Common myeloid progenitor, CD34-positive (primary cell): ENCODE data around the gene ITGA5.
"Not testable (repeated sequence)": the region's sequence is repeated elsewhere in the genome, so short reads cannot be mapped to it uniquely, and the experiment has no call there.

Experiments
- CTCF ChIA-PET: fragments of 350-600 bp; sonication (Branson Sonifier 250); formaldehyde crosslinking; loops from one replicate; lab custom pipeline; 2021; ENCODE audit warnings: antibody characterized with exemption; lab: Charles Lee
- POLR2A ChIA-PET: fragments of 350-600 bp; sonication (Branson Sonifier 250); formaldehyde crosslinking; loops from one replicate; lab custom pipeline; 2021; ENCODE audit warnings: antibody characterized with exemption; lab: Charles Lee
- DNase-seq, 3 donors: peaks; one replicate each; pipeline versions ENCODE4 v3.0.0 to v3.0.0-alpha.2; 2013
- H3K27ac ChIP-seq, 2 experiments: 1 replicate in 1 of 2; 2 replicates in 1 of 2; pipeline ENCODE4 v1.7.0; 2013; ENCODE audit warnings: inconsistent platforms in 2 of 2, low read length in 2 of 2, mild to moderate bottlenecking in 2 of 2, low read depth in 1 of 2, moderate library complexity in 1 of 2; ENCODE audit not compliant: severe bottlenecking in 2 of 2, insufficient read depth in 1 of 2, poor library complexity in 1 of 2
- H3K27me3 ChIP-seq, 5 experiments: replicated peaks in 2 of 5; 1 replicate in 3 of 5; 2 replicates in 2 of 5; pipeline versions ENCODE4 v1.6.1 to v1.7.0; 2013; ENCODE audit warnings: low read length in 4 of 5, mild to moderate bottlenecking in 2 of 5, moderate library complexity in 2 of 5, inconsistent platforms in 1 of 5; ENCODE audit not compliant: insufficient read depth in 5 of 5, control insufficient read depth in 4 of 5
- H3K36me3 ChIP-seq, 4 experiments: 1 replicate in 2 of 4; 2 replicates in 2 of 4; pipeline versions ENCODE4 v1.6.1 to v1.7.0; 2013; ENCODE audit warnings: low read length in 3 of 4, control low read depth in 1 of 4, mild to moderate bottlenecking in 1 of 4; ENCODE audit not compliant: control insufficient read depth in 4 of 4, insufficient read depth in 4 of 4
- H3K4me1 ChIP-seq, 4 experiments: 1 replicate in 3 of 4; 2 replicates in 1 of 4; pipeline versions ENCODE4 v1.6.1 to v1.7.1; 2013; ENCODE audit warnings: low read length in 3 of 4, mild to moderate bottlenecking in 3 of 4, control low read depth in 1 of 4, inconsistent platforms in 1 of 4, moderate library complexity in 1 of 4; ENCODE audit not compliant: control insufficient read depth in 4 of 4, insufficient read depth in 4 of 4; ENCODE audit errors: control extremely low read depth in 1 of 4
- H3K4me3 ChIP-seq, 7 experiments: 1 replicate in 4 of 7; 2 replicates in 3 of 7; pipeline versions ENCODE4 v1.5.1 to v1.7.0; 2013; ENCODE audit warnings: mild to moderate bottlenecking in 7 of 7, low read length in 6 of 7, moderate library complexity in 6 of 7, inconsistent platforms in 2 of 7, low read depth in 2 of 7, control low read depth in 1 of 7; ENCODE audit not compliant: insufficient read depth in 4 of 7, control insufficient read depth in 1 of 7; ENCODE audit errors: extremely low read depth in 1 of 7
- H3K9me3 ChIP-seq, 5 experiments: 1 replicate in 4 of 5; 2 replicates in 1 of 5; pipeline versions ENCODE4 v1.6.1 to v1.7.1; 2013; ENCODE audit warnings: low read length in 4 of 5, mild to moderate bottlenecking in 2 of 5, inconsistent platforms in 1 of 5, low read depth in 1 of 5, moderate library complexity in 1 of 5; ENCODE audit not compliant: control insufficient read depth in 4 of 5, insufficient read depth in 2 of 5; ENCODE audit errors: control extremely low read depth in 1 of 5
- WGBS: methylation state at CpG from one replicate; pipeline ENCODE4 v1.1.5; 2013; ENCODE audit not compliant: insufficient coverage; 5-methylcytosine and 5-hydroxymethylcytosine counted together

Gene ITGA5

GRCh38 chr12:54355104-54355815, 63.8 kb downstream of the ITGA5 start:
- POLR2A ChIA-PET: interaction anchor here (1.2 kb wide), 1 partner anchor 56 kb away, joined by 3 read pairs; no protein-coding TSS in a partner anchor
- Histone ChIP-seq H3K9me3 (no peaks in the 10 kb centered on the region), H3K4me3 (no peak overlapping the region), H3K27me3 (no peaks in the 10 kb centered on the region), H3K27ac (no peak overlapping the region), H3K4me1 (peaks cover 9 to 62% (median 53%) of the 10 kb centered on the region in 4 experiments), H3K36me3 (peaks cover 0 to 11% (median 5%) of the 10 kb centered on the region in 4 experiments)
- DNase-seq: no peak
- CTCF ChIA-PET: interaction anchor here (2.8 to 9.2 kb wide), 3 partner anchors 11 to 21 kb away, joined by 8 to 174 read pairs (median 52); no protein-coding TSS in a partner anchor
- WGBS: 94% methylated on average over 3 of the region's 6 CpGs

- ChIA-PET CTCF (interaction anchor here (0.7 to 5.9 kb wide), 3 partner anchors 18 to 105 kb away, joined by 3 to 67 read pairs (median 4); no protein-coding TSS in a partner anchor), POLR2A (interaction anchor here (0.7 kb wide), 1 partner anchor 60 kb away, joined by 5 read pairs; no protein-coding TSS in a partner anchor)
- Histone ChIP-seq H3K36me3 (peaks cover 3 to 21% (median 14%) of the 10 kb centered on the region in 4 experiments), H3K4me1 (peaks cover 6 to 53% (median 44%) of the 10 kb centered on the region in 4 experiments)
- WGBS: 100% methylated on average over 1 of the region's 7 CpGs
- not testable (repeated sequence) for H3K9me3 ChIP-seq, H3K27me3 ChIP-seq, H3K27ac ChIP-seq, DNase-seq, H3K4me3 ChIP-seq
Observed at GRCh38 chr12:54354271-54354670, 64.8 kb downstream of the ITGA5 start.

- Histone ChIP-seq H3K9me3 (no peaks in the 10 kb centered on the region), H3K4me3 (no peak overlapping the region), H3K27me3 (no peaks in the 10 kb centered on the region), H3K4me1 (peaks cover 1 to 45% (median 35%) of the 10 kb centered on the region in 4 experiments), H3K36me3 (peaks cover 4 to 27% (median 21%) of the 10 kb centered on the region in 4 experiments), H3K27ac (no peak overlapping the region)
- POLR2A ChIA-PET: no interaction called here
- CTCF ChIA-PET: interaction anchor here (0.7 to 5.9 kb wide), 15 partner anchors 8 to 137 kb away, joined by 3 to 67 read pairs (median 3); partner anchors contain the start of gene COPZ1
- WGBS: 60% methylated on average over 1 of the region's 1 CpG
- DNase-seq: no peak
Observed at GRCh38 chr12:54352891-54353874, 65.9 kb downstream of the ITGA5 start.

GRCh38 chr12:54352022-54352531, 67.0 kb downstream of the ITGA5 start:
- Histone ChIP-seq H3K9me3 (no peaks in the 10 kb centered on the region), H3K4me3 (peak overlapping the region in 5 of 7 experiments; percentile 35 to 73 (median 47)), H3K36me3 (peaks cover 4 to 37% (median 31%) of the 10 kb centered on the region in 4 experiments), H3K4me1 (peaks cover 0 to 34% (median 27%) of the 10 kb centered on the region in 4 experiments), H3K27ac (peak overlapping the region in 1 of 2 experiments; percentile 30), H3K27me3 (no peaks in the 10 kb centered on the region)
- POLR2A ChIA-PET: no interaction called here
- peak in 2 of 3 donors; percentile 72 to 73 for DNase-seq
- 11% methylated on average over 15 of the region's 21 CpGs for WGBS
- CTCF ChIA-PET: interaction anchor here (0.8 to 5.9 kb wide), 14 partner anchors 9 to 136 kb away, joined by 3 to 67 read pairs (median 4); partner anchors contain the start of gene COPZ1

GRCh38 chr12:54351341-54351740, 67.7 kb downstream of the ITGA5 start:
- H3K9me3 ChIP-seq: no peaks in the 10 kb centered on the region
- no peaks in the 10 kb centered on the region for H3K27me3 ChIP-seq
- peak overlapping the region in 1 of 7 experiments; percentile 47 for H3K4me3 ChIP-seq
- ChIA-PET POLR2A (no interaction called here), CTCF (interaction anchor here (2.0 to 5.9 kb wide), 5 partner anchors 9 to 27 kb away, joined by 4 to 67 read pairs (median 22); partner anchors contain the start of gene COPZ1)
- H3K36me3 ChIP-seq: peaks cover 4 to 45% (median 35%) of the 10 kb centered on the region in 4 experiments
- H3K4me1 ChIP-seq: peaks cover 0 to 27% (median 21%) of the 10 kb centered on the region in 4 experiments
- no peak for DNase-seq
- H3K27ac ChIP-seq: no peak overlapping the region
- 94% methylated on average over 3 of the region's 4 CpGs for WGBS

GRCh38 chr12:54350743-54351142, 68.3 kb downstream of the ITGA5 start:
- Histone ChIP-seq H3K9me3 (no peaks in the 10 kb centered on the region), H3K4me1 (peaks cover 0 to 26% (median 20%) of the 10 kb centered on the region in 4 experiments), H3K27me3 (no peaks in the 10 kb centered on the region), H3K4me3 (no peak overlapping the region), H3K27ac (no peak overlapping the region), H3K36me3 (peaks cover 6 to 48% (median 35%) of the 10 kb centered on the region in 4 experiments)
- POLR2A ChIA-PET: no interaction called here
- WGBS: no CpG with 5 or more reads among the region's 3 CpGs
- CTCF ChIA-PET: interaction anchor here (2.0 to 5.9 kb wide), 5 partner anchors 9 to 26 kb away, joined by 4 to 67 read pairs (median 22); partner anchors contain the start of gene COPZ1
- no peak for DNase-seq
